Activated CD4-positive, alpha-beta T cell treated with anti-CD3 and anti-CD28 coated beads for 4 hours (primary cell): ENCODE measurements around the gene ADAMTS17.
"Not testable (repeated sequence)": the region's sequence is repeated elsewhere in the genome, so short reads cannot be mapped to it uniquely, and the experiment has no call there.

Experiments used
- DNase-seq, 2 donors: peaks; one replicate each; pipeline ENCODE4 v3.0.0-alpha.2; 2020

ADAMTS17 gene

GRCh38 chr15:100100926-100101325, 240.8 kb downstream of the ADAMTS17 start:
- DNase-seq, result no peak

GRCh38 chr15:100099976-100100375, 241.8 kb downstream of the ADAMTS17 start:
- no peak for DNase-seq

GRCh38 chr15:100098705-100099104, 243.1 kb downstream of the ADAMTS17 start:
- DNase-seq, result no peak

GRCh38 chr15:100097342-100098127, 244.2 kb downstream of the ADAMTS17 start:
- no peak for DNase-seq

GRCh38 chr15:100096700-100097099, 245.1 kb downstream of the ADAMTS17 start:
- no peak for DNase-seq

- no peak for DNase-seq
Observed at GRCh38 chr15:100096248-100096600, 245.6 kb downstream of the ADAMTS17 start.

- DNase-seq, result no peak
Observed at GRCh38 chr15:100095541-100096247, 246.1 kb downstream of the ADAMTS17 start.

- no peak for DNase-seq
Observed at GRCh38 chr15:100094127-100094510, 247.7 kb downstream of the ADAMTS17 start.

DNA sequence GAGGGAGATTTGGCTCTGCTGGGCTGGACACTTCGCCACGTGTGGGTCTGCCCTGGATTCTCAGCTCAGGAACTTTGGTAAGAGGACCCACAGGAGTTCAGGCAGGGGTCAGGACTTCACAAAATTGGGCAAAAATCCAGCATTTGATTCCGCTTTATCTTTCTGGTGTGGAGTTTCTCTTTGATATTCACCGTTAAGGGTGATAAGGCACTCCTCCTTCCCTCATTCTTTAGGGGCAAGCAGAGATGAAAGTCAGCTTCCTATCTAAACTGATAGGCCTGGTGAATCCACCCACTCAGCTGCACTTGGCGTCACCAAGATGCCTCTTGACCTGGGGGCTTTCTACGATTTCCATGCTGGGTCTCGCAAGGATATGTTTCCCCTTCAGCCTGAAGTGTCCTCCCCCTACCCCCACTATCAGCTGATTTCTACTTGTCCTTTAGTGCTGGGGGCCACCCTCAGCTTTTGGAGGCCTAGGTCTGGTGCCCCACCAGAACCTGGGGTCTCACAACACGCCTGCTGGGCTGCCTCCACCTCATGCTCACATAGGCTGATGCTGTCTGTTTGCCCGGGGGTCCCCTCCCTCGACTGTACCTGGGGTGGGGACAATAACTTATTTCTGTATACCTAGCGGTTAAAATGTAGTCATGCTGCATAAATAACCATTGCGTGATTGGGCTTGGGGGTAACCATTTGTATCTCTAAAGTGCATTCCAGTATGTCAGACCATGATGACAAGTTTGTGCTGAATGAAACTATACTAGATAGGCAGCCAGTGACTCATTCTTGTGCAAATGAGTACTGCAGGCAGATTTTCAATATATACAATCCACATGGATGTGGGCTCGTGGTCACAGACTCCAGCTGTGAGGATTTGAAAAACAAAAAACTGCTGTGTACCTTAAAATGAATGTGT, 248.3 kb downstream of the ADAMTS17 start:
- DNase-seq, result no peak

DNA sequence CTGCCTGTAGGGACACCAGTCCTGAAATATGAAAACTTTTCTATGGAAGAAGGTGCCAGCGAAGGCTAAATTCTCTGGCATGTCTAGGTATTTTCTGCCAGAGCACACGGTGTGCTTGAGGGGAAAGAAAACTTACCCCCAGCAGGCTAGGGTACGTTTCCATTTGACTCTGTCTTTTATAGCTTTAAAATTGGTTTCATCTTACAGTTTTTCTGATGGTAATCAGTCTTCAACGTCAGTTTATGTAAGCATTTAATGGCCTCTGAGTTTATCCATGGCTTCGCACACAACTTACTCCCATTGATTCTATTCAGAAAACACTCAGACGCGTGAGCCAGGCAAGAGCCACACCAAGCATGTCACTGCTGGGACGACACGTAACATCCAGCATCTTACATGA, 249.7 kb downstream of the ADAMTS17 start:
- DNase-seq, result no peak

GRCh38 chr15:100090411-100090810, 251.4 kb downstream of the ADAMTS17 start:
- no peak for DNase-seq

DNA sequence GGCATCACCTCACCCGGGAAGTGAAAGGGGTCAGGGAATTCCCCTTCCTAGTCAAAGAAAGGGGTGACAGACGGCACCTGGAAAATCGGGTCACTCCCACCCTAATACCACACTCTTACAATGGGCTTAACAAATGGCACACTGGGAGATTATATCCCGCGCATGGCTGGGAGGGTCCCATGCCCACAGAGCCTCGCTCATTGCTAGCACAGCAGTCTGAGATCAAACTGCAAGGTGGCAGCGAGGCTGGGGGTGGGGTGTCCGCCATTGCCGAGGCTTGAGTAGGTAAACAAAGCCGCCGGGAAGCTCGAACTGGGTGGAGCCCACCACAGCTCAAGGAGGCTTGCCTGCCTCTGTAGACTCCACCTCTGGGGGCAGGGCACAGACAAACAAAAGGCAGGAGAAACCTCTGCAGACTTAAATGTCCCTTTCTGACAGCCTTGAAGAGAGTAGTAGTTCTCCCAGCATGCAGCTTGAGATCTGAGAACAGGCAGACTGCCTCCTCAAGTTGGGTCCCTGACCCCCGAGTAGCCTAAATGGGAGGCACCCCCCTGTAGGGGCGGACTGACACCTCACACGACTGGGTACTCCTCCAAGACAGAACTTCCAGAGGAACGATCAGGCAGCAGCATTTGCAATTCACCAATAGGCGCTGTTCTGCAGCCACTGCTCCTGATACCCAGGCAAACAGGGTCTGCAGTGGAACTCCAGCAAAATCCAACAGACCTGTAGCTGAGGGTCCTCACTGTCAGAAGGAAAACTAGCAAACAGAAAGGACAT, 257.5 kb downstream of the ADAMTS17 start:
- not testable (repeated sequence) for DNase-seq

DNA sequence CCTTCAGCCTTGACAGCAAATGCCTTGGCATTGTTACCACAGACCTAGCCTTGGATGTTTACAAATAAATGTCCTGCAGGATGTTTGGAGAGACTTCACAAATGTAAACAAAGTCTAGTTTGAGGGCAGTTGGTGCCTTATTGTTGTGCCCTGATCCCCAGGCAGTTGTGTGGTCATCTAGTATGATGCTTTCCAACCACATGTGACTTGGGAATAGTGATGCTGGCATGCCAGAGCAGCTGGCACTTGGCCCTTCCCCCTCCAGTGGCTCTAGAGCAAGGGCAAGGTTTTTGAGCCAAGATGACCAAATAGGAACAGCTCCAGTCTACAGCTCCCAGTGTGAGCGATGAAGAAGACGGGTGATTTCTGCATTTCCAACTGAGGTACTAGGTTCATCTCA, 258.2 kb downstream of the ADAMTS17 start:
- no peak for DNase-seq

DNA sequence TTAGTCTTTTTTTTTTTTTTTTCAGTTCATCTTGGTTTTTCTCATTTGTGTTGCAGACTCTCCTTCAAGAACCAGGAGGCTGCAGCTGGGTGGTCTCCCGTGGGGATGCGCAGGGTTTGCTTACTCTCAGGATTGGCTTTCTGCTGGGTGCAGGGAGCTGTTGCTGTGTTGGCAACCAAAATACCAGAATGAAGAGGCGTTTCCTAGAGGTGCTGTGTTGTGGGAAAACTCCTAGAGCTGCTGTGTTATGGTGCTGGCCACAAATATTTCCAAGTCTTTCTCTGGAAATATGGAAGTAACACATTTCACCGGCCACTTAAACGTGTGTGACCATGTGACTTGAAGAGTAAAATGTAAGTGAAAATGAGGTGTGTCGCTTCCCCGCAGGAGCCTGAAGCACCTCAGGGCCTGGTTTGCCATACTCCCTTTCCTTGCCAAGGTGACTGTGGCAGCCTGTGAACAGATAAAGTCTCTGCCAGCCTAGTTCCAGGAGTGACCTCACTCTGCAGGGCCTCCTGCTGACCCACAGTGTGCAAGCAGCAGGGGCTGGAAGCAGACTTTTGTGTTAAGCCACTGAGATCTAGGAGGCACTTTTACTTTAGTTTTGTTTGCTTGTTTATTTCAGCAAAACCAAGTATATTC, 258.9 kb downstream of the ADAMTS17 start:
- no peak for DNase-seq

- no peak for DNase-seq
Observed at GRCh38 chr15:100081454-100081853, 260.3 kb downstream of the ADAMTS17 start.

- no peak for DNase-seq
Observed at GRCh38 chr15:100078511-100079220, 263.1 kb downstream of the ADAMTS17 start.

- no peak for DNase-seq
Observed at GRCh38 chr15:100075229-100075628, 266.5 kb downstream of the ADAMTS17 start.

DNA sequence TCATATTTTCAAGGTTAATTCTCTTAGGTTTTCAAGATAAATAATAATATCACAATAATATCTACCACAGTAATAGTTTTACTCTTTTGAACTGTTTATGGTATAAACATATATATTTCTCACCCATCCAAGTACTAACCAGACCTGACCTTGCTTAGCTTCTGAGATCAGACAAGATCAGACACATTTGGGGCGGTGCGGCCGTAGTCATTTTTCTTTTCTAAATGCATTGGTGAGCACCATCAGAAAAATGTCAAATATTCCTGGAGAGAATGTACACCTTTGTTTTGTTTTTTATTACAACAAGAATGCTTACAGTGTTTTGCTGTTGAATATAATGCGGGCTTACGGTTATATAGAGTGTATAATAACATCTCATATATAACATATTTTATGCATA, 267.8 kb downstream of the ADAMTS17 start:
- DNase-seq, result no peak

DNA sequence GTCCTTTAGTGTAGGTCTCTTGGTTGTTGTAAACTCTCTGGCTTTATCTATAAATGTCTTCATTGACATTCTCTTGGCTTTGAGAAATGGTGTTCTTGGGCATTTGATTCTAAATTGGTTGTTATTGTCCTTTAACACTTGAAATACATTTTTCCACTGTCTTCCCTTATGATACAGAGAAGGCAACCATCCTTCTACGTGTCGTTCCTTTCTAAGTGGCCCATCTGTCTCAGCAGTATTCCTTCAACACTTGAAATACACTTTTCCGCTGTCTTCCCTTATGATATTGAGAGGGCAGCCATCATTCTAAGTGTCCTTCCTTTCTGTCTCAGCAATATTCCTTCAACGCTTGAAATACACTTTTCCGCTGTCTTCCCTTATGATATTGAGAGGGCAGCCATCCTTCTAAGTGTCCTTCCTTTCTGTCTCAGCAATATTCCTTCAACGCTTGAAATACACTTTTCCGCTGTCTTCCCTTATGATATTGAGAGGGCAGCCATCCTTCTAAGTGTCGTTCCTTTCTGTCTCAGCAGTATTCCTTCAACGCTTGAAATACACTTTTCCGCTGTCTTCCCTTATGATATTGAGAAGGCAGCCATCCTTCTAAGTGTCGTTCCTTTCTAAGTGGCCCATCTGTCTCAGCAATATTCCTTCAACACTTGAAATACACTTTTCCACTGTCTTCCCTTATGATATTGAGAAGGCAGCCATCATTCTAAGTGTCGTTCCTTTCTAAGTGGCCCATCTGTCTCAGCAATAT, 275.1 kb downstream of the ADAMTS17 start:
- DNase-seq, result not testable (repeated sequence)

GRCh38 chr15:100061944-100062343, 279.8 kb downstream of the ADAMTS17 start:
- DNase-seq, result no peak
